Measurements from ENCODE around the gene LRP8.

Gene LRP8

DNA sequence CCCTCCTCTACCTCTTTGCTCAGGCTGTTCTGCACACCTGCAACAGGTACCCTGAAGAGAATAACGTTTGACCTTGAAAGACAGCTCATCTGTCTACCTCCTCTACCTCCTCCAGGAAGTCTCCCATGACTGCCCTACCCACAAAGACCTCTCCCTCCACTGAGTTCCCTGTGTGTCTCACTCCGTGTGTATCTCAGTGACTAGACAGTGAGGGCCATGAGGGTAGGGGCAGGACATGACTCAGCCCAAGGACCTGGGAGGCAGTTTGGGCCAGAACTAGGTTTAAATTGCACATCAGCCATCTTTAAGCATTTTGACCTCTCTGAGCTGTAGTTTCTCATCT is 32.0 kb upstream of the LRP8 start:
- DNase-seq (ENCODE audit: low read depth in 4 of 4, low spot score in 1 of 4), result no peak

DNA sequence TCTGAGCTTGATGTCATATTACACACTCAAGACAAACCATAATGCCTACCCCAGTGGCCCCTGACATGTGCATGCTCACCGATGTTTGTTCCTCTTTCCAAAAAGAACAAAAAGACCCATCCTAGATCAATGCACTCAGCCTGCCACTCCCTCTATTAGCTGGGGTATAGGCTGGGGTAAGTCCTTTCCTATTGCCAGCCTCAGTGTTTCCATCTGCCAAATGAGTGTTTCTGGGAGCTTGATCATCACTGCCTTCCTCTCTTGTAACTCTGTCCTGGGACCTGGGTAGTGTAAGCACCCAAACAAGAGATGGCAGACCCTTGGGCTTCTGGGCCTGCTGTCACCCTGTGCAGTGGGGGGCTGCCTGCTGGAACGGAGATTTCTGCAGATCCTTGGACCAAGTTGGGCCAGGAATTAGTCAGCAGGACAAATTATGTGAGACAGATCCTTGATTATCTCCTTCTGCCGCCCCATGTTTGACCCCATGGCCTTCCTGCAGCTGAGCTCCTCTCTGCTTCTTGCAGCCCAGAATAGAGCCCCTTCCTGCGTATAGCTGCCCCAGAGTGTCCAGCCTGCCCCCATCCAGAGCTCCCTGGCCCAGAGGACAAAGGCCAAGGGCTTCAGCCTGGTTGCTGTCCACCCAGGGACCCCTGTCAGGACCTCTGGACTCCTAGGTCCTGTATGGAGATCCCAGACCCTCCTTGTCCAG is 31.5 kb upstream of the LRP8 start:
- DNase-seq (ENCODE audit: low read depth in 4 of 4, low spot score in 1 of 4), result no peak

DNA sequence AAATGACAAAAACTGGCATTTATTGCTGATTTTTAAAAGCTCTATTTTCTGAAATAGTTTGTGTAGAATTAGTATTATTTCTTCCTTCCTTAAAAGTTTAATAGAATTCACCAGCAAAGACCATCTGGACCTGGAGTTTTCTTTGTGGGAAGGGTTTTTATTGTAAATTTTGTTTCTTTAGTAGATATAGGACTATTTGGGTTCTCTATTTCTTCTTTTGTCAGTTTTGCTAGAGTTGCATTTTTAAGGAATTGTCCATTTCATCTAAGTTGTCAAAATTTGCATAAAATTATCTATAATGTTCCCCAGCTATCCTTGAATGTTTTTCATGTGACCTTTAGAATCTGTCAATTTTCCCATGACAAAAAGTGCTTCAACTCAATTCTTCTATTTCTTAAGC is 28.8 kb upstream of the LRP8 start:
- DNase-seq (ENCODE audit: low read depth in 4 of 4, low spot score in 1 of 4), result no peak

DNA sequence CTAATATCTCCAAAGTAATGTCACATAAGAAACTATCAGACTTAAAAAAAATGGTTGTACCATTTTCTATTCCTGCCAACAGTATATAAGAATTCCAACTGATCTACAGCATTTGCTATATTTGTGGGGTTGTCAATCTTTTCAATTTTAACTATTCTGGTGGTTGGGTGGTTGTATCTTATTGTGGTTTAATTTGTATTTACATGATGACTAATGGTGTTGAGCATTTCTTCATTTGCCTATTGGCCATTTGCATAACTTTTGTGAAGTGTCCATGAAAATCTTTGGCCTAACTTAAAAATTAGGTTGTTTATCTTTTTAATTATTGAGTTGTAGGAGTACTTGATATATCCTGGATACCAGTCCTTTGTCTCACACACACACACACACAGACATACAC is 26.2 kb upstream of the LRP8 start:
- DNase-seq (ENCODE audit: low read depth in 4 of 4, low spot score in 1 of 4), result no peak

DNA sequence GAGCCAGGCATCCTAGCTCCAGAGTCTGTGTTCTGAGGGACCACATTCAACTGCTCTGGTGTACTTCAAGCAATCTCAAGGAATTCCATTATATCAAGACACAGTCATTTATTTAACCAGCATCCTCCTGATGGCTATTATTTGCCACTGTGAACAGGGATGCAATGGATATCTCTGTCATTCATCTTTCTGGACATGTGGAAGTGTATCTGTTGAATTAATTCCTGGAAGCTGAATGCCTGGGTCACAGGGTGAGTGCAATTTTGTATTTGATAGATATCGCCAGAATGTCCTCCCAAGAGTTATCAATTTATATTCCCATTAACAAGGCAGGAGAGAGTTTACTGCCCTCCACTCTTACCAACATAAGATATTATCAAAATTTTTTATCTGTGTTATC is 24.7 kb upstream of the LRP8 start:
- DNase-seq (ENCODE audit: low read depth in 4 of 4, low spot score in 1 of 4), result no peak

DNA sequence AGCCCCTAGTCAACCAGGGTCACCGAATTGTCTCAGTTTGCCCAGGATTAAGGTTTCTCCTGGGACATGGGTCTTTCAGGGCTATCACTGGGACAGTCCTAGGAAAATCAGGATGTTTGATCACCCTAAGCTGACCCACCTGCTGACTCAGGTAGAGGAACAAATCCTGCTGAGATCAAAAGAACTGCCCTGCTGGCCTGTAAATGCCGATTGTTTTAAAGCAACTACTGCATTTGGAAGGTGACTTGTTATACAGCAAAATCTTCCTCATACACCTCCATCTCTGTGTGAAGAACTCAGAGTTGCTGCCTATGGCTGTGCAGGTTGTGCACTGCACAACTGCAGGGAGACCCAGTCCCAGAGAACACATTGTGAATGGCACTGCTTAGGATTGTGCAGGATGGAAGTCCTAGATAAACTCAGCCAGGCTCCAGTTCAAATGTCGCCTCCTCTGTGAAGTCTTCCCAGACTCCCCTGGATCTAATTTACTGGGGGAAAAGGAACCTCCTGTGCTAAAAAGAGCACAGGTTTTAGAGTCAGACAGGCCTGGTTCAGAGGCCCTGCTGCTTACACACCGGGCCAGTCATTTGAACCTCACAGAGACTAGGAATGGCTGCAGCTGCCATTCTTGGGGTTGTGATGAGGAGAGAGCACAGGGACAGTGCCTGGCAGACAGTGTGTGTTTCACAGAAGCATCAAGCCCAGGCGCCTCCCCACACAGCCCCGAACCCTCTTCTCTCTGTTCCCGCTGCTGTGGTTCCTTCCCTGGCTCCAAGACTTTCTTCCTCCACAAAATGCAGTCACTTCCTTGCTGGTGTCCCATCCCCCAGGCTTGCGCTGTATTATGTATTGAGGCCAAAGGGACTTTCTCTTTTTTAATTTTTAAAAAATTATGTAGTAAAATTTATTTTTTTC is 23.2 kb upstream of the LRP8 start:
- no peak for DNase-seq (ENCODE audit: low read depth in 4 of 4, low spot score in 1 of 4)

DNA sequence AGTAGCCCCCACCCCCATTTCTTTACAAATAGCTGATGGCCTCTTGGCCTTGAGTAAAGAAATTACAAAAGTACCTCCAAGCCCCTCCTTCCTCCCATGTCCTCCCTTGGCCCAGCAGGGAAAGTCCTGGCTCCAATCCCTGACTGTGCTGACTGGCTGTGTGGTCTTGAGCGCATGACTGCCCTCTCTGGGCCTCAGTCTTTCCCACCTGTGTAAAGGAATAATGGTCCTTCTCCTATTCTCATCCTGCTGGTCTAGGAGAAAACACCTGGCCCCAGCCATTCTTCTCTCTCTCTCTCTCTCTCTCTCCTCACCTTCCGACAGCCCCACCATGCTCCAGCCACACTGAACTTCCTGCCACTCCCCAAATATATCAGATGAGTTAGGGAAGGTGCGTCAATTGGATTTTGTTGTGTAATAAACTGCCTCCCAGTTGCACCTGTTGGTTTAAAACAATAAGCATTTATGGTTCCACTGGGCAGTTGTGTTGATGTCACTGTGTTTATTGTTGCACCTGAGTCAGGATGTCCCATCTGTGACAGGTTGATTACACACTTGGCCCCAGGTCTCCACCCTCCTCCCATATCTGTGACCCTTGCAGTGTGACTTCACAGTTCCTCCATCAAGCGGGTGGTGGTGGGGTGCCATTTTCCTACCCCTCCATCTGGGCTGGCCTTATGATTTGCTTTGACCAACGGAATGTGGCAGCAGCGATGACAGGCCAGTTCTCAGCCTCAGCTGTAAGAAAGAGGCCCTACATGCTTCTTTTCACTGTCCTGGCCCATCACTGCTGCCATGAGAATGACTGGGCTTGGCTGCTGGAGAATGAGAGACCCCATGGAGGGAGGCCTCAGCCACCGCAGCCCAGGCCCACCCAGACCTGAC is 22.3 kb upstream of the LRP8 start:
- no peak for DNase-seq (ENCODE audit: low read depth in 4 of 4, low spot score in 1 of 4)

DNA sequence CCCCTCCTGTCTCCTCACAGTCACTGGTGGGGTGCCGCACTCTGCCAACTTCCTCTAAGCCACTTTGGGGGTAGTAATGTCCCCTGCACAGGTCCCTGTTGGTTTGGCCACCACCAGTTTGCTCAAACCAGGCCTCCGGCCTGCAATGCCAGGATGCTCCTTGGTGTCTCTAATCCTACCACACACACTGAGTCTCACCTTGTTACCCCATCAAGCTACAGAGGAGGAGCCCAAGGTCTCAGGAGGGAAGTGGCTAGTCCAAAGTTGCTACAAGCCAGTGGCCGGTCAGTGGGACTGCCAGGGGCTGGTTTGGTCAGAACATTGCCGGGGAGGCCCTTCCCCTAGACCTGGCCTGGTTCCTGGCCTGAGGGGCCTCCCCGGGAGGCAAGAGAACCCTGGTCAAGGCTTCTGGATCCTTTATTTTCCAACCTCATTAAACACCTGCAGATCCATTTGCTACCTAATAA is 21.5 kb upstream of the LRP8 start:
- DNase-seq (ENCODE audit: low read depth in 4 of 4, low spot score in 1 of 4), result no peak

DNA sequence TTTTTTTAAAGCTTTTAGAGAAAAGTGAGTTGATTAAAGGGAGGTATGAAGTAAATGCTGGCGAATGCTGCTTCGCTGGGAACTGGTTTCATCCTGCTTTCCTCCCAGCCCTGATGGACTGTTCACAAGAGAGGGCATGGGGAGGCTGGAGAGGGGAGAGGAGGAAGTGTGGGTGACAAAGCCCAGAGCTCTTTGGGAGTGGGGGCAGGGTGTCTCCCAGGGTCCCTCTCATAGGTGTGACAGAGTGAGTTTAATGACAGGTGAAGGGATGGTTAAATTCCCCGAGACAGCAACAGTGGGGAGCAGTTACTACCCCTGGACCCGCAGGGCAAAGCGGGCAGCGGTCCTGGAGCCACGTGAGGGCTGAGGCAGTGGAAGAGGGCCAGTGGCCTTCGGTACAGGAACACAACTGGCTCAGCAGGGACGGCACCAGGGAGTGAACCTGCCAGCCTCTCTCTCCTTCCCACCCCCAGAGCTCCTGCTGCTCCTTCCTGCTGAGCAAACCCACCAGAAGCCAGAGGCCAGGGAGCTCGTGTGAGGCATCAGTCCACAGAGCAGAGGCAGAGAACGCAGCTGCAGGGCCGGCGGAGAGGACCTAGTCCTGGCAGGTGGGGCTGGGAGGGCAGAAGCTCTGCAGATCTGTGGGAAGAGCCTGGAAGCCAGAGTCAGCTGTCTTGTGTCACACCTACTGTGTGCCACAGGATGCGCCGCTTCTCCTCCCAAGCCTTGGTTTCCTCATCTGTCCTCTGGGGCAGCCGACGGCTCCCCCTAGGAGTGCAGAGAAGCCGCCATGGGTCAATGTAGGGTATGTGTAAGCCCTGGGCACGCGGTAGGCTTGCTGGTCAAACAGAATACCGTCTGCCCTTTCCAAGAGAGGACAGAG is 20.9 kb upstream of the LRP8 start:
- no peak for DNase-seq (ENCODE audit: low read depth in 4 of 4, low spot score in 1 of 4)

DNA sequence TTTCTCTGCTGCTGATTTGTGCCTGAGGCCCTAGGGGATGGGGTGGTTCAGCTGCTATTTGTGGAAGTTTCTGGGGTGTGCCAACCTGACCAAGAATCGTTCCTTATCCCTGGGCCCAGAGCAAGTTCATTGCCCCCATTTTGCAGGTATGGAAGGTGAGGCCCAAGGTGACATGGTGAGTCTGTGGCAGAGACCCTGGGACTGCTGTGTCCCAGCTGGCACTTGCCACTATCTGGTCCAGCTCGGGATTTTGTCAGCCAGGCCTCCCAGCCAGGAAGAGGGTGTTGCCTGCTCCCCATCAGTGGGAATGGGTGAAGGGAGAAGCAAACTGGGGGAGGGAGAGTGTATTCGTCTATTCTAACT is 18.9 kb upstream of the LRP8 start:
- no peak for DNase-seq (ENCODE audit: low read depth in 4 of 4, low spot score in 1 of 4)

DNA sequence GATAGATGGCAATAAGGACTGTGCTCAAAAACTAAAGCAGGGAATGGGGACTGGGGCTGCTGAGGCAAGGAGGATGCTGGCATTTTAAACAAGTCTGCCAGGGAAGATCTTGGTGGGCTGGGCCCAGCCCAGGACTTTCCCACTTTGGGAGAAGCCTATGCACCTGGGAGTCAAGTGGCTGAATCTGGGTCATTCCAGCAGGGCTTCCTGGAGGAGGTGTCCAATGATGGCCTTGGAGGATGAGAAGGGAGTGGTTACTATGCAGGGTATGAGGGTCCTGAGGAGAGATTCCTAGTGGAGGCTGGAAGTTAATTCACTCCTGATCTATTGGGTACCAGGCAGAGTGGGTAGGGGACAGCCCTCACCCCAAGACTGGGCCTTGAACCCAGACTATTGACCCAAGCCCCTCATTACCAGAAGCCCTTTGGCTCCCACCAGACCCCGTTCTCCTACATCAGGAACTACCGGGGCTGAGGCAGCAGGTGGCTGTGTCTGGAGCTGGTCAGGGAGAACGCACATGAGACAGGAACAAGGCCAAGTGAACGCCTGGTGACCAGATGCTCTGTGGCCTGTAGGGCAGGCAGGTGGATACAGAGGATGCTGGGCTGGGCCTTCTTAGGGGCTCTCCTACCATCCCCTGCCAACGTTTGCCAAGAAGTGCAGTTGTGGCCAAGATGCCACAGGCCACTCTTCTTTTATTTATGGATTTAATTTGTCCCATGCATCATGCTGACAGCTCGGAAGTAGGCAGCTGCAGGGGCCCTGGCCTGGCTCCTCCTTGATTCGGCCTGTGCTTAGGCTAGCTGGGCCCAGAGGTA is 18.3 kb upstream of the LRP8 start:
- DNase-seq (ENCODE audit: low read depth in 4 of 4, low spot score in 1 of 4), result no peak

DNA sequence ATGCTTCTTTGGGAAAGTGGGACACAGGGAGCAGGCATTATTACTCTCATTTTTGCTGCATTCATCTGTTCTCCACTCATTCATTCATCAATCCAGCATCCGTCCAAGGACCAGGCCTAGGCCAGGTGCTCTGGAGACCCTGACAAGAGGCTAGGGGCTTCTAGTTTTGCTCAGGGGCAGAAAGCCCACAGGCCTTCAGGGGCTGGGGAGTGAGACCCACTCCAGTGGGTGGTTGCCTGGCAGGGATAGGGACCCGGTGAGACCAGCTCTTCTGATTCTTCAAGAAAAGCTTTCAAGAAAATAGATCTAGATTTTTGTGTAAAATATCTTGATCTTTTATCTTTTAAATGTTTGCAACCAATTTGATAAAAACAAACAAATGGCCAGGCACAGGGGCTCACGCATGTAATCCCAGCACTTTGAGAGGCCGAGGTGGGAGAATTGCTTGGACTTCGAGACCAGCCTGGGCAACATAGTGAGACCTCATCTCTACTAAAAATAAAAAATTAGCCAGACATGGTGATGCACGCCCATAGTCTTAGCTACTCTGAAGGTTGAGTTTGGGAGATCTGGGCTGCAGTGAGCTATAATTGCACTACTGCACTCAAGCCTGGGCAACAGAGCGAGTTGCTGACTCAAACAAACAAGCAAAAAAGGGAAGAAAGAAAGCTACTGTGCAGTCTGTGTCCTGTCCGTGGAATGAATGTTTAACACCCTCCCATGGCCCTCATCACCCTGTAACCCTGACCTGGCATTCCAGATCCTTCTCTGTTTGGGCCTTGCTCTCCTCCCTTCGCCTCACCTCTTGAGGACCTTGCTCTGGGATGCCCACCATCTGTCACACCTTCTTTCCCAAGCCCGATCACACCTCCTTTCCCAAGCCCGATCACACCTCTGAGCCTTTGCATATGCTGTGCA is 17.3 kb upstream of the LRP8 start:
- no peak for DNase-seq (ENCODE audit: low read depth in 4 of 4, low spot score in 1 of 4)

DNA sequence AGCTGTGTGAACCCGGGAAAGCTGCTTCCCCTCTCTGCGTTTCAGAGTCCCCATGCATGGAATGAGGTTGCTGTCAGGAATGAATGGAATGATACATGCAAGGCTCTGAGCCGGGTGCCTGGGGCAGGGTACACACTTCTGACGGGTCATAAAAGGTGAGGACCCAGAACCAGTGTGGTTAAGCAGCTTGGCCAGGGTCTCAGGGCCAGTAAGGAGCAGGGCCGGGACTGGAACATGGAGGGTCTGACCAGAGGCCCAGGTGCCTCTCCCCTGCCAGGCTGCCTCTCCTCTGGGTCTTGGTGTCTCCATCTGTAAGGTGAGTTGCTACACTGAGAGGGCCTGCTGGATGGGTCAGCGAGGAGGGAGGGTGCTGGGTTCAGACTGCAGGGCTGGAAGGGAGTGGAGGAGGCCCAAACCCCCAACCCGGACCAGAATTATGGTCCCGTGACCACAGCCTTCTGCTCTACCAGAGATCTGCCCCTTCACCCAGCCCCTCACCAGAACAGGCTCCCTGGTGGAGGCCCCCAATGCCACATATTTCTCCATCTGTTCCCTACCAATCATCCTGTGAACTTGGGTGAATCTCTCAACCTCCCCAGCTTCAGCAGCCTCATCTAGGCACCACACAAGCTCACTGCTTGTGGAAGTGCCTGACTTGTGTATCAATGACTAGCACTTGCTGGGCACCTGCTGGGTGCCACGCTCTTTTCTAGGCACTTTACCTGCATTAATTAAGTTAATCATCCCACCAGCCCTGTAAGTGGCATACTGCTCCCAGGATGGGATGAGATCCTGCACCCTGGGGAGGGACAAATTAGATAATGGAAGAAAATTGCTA is 16.2 kb upstream of the LRP8 start:
- no peak for DNase-seq (ENCODE audit: low read depth in 4 of 4, low spot score in 1 of 4)

DNA sequence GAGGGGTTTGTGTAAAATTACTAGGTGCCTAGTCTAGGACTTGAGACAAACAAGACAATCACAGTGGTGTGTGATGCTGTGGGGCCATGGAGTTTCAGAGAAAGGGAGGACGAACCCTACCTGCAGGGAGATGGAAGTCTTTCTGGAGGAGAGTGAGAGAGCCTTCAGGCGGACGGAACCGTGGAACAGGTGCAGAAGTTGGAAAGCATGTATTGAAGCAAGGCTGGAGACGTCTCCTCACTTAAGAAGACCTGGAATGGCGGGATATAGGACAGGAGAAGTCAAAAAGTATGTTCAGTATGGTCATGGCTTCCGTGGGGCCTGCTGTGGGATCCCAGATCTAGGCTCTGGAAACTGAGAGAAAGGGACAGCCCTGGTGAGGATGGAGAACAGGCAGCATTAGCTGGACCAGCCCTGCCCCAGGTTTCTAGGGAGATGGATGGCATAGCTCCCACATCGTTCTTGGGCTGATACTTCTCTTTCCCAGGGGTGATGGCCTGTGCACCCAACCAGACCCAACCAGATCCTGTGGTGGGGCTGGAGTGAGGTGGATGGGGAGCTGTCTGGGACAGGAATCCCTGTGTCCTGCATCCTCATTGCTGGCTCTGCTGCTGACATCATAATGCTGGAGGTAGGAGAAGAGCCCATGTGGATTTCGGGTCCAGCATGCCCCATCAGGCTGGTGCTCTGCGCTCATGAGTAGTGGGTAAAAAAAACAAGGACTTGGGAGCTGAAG is 15.0 kb upstream of the LRP8 start:
- no peak for DNase-seq (ENCODE audit: low read depth in 4 of 4, low spot score in 1 of 4)

DNA sequence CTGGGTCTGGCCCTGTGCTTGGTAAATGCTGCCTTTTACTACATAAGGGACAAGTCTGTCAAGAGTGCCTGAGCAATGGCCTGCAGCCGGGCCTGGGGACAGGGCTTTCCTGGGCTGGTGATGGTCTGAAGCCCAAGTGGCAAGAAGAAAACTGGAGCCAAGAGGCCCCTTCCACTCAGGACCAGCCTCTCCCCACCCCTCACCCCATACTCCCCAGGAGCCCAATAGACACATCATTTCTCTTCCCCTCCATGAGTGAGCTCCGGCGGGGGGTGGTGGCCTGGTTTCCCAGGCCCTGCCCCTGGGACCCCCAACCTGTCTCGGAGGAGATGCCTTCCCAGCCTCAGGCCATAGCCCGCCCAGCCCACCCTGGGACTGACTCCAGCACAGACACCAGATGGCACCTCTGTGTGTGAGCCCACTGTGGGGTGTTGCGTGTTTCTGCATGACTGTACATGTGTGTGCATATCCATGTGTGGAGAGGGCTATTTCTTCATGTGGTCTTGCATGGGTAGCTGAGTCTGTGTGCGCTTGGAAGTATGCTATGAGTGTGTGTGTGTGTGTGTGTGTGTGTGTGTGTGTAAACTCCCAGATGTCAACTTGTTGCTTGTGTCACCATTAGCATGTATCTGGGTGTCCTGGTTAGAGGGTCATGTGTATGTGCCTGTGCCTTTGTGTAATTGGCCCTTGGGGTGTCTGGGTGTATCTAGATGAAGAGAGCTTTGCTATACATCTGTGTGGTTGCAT is 14.3 kb upstream of the LRP8 start:
- DNase-seq (ENCODE audit: low read depth in 4 of 4, low spot score in 1 of 4), result no peak

DNA sequence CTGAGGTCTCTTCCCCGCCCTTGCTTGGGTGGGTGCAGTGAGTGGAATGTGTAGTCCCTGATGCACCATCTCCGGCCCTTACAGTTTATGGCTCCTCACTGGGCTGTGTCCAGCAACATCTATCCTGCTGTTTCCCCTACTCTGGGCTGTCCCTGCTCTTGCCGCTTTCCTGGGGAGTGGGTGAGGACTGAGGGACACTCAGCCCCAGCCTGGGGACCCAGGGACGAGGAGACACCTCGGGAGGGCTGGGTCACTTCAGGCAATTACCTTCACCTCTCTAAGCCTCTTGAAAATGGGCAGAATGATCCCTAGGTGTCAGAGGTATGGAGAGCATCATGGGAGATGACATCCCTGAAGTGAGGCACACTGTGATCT is 13.6 kb upstream of the LRP8 start:
- no peak for DNase-seq (ENCODE audit: low read depth in 4 of 4, low spot score in 1 of 4)

Measured in stimulated activated CD4-positive, alpha-beta T cell treated with anti-CD3 and anti-CD28 coated beads, Interleukin-1b, Interleukin-23, amount 100 ng/mL, for 24 hours (primary cell).